GM23248 (cell line): Measurements from ENCODE around the gene RNF207.

ENCODE experiments used
- EZH2 ChIP-seq: fragments of 200-600 bp; sonication (generic); IDR thresholded peaks from 2 replicates; pipeline ENCODE4 v1.6.1; 2018; ENCODE audit warnings: antibody characterized with exemption, mild to moderate bottlenecking; ENCODE audit not compliant: insufficient read depth, poor library complexity, severe bottlenecking
- EZH2phosphoT487 ChIP-seq: fragments of 200-600 bp; sonication (generic); IDR thresholded peaks from 2 replicates; pipeline ENCODE4 v1.6.1; 2018; ENCODE audit warnings: antibody characterized with exemption, moderate library complexity, mild to moderate bottlenecking, low read depth; ENCODE audit not compliant: insufficient read depth

DNA sequence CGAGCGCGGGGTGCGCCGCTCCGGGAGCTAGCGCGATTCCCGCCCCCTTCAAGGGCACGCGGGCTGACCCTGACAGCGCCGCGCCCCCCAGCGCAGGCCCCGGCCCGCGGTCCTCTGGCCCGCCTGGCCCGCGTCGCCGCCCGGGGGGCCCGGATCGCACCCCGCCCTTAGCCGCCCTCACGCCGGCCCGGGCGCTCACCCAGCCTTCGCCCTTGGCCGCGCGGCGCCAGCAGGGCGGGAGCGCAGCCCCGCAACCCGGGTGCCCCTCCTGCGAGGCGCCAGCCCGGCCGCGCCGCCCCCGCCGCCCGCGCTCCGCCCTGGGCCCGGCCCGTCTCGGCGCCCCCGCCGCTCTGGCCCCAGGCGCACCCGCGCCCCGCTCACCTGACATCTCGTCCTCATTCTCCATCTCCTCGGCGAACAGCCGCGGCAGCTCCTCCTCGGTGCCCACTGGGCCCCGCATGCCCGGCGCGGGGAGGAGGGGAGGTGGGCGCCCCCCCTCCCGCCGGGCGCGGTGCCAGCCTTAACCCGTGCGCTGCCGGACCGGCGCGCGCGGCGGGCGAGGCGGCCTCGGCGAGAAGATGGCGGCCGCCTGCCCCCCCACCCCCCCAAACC, 26.2 kb upstream of the RNF207 start:
- TF ChIP-seq EZH2: no peak
- TF ChIP-seq EZH2phosphoT487: no peak
